H9 (cell line): Measurements from ENCODE around the gene S100A6. TPM values are rescaled to one million over a fixed set of nuclear protein-coding genes. Genes with fewer than 3 reads are reported as not detected.
"Not testable (repeated sequence)": the region's sequence is repeated elsewhere in the genome, so short reads cannot be mapped to it uniquely, and the experiment has no call there.

ENCODE experiments used
- DNase-seq: peaks from one replicate; pipeline ENCODE4 v3.0.0-alpha.2; 2017
- H2AFZ ChIP-seq: one replicate; pipeline ENCODE4 v1.6.1; 2013; ENCODE audit warnings: mild to moderate bottlenecking, low read length, control low read depth, moderate library complexity
- H2AK5ac ChIP-seq: 2 replicates; pipeline ENCODE4 v1.6.1; 2013; ENCODE audit warnings: low read length, control low read depth, mixed read lengths; ENCODE audit not compliant: insufficient read length
- H2BK120ac ChIP-seq: one replicate; pipeline ENCODE4 v1.6.1; 2013; ENCODE audit warnings: low read depth, mild to moderate bottlenecking, low read length, control low read depth, inconsistent platforms; ENCODE audit not compliant: poor library complexity, severe bottlenecking
- H2BK12ac ChIP-seq: 2 replicates; pipeline ENCODE4 v1.6.1; 2013; ENCODE audit warnings: low read length, control low read depth, mixed read lengths, low read depth; ENCODE audit not compliant: insufficient read length
- H2BK15ac ChIP-seq: 2 replicates; pipeline ENCODE4 v1.6.1; 2013; ENCODE audit warnings: low read depth, low read length, control low read depth
- H2BK20ac ChIP-seq: one replicate; pipeline ENCODE4 v1.6.1; 2013; ENCODE audit warnings: low read depth, mild to moderate bottlenecking, low read length, control low read depth, inconsistent platforms; ENCODE audit not compliant: poor library complexity, severe bottlenecking
- H2BK5ac ChIP-seq: 2 replicates; pipeline ENCODE4 v1.6.1; 2013; ENCODE audit warnings: low read length, control low read depth, mixed read lengths; ENCODE audit not compliant: insufficient read length
- H3K14ac ChIP-seq: 2 replicates; pipeline ENCODE4 v1.6.1; 2013; ENCODE audit warnings: low read length, control low read depth; ENCODE audit not compliant: insufficient read depth
- H3K18ac ChIP-seq: 2 replicates; pipeline ENCODE4 v1.6.1; 2013; ENCODE audit warnings: low read depth, mild to moderate bottlenecking, mixed read lengths, low read length, control low read depth; ENCODE audit not compliant: insufficient read length
- H3K23ac ChIP-seq: 2 replicates; pipeline ENCODE4 v1.6.1; 2013; ENCODE audit warnings: low read length, control low read depth, mixed read lengths, low read depth; ENCODE audit not compliant: insufficient read length
- H3K23me2 ChIP-seq: 2 replicates; pipeline ENCODE4 v1.6.1; 2013; ENCODE audit warnings: low read depth, mild to moderate bottlenecking, mixed read lengths, low read length, control low read depth; ENCODE audit not compliant: insufficient read length, poor library complexity, severe bottlenecking
- H3K27ac ChIP-seq: 2 replicates; pipeline ENCODE4 v1.5.1; 2013; ENCODE audit warnings: low read length, control low read depth, mixed read lengths, low read depth; ENCODE audit not compliant: insufficient read length
- H3K27me3 ChIP-seq: 2 replicates; pipeline ENCODE4 v1.6.1; 2013; ENCODE audit warnings: low read length, control low read depth, inconsistent platforms; ENCODE audit not compliant: insufficient read depth
- H3K4ac ChIP-seq: 2 replicates; pipeline ENCODE4 v1.6.1; 2013; ENCODE audit warnings: low read depth, mild to moderate bottlenecking, control low read depth, inconsistent platforms, low read length, moderate library complexity
- H3K4me1 ChIP-seq: 2 replicates; pipeline ENCODE4 v1.6.1; 2013; ENCODE audit warnings: low read length, control low read depth, inconsistent platforms; ENCODE audit not compliant: insufficient read depth
- H3K4me2 ChIP-seq: 2 replicates; pipeline ENCODE4 v1.6.1; 2013; ENCODE audit warnings: low read length, control low read depth, mixed read lengths; ENCODE audit not compliant: insufficient read length, insufficient read depth
- H3K56ac ChIP-seq: 2 replicates; pipeline ENCODE4 v1.6.1; 2013; ENCODE audit warnings: low read depth, mild to moderate bottlenecking, mixed read lengths, low read length, control low read depth; ENCODE audit not compliant: insufficient read length
- H3K79me1 ChIP-seq: 2 replicates; pipeline ENCODE4 v1.6.1; 2013; ENCODE audit warnings: low read depth, mild to moderate bottlenecking, moderate library complexity, low read length, control low read depth, inconsistent platforms; ENCODE audit not compliant: insufficient read depth, poor library complexity, severe bottlenecking
- H3K79me2 ChIP-seq: 2 replicates; pipeline ENCODE4 v1.6.1; 2013; ENCODE audit warnings: low read length, control low read depth, inconsistent platforms; ENCODE audit not compliant: insufficient read depth
- H3K9ac ChIP-seq: 2 replicates; pipeline ENCODE4 v1.6.1; 2013; ENCODE audit warnings: low read length, control low read depth, mixed read lengths; ENCODE audit not compliant: insufficient read length; ENCODE audit errors: extremely low read depth
- H3K9me3 ChIP-seq: one replicate; pipeline ENCODE4 v1.6.1; 2013; ENCODE audit warnings: low read depth, low read length, inconsistent platforms; ENCODE audit not compliant: control insufficient read depth
- H3T11ph ChIP-seq: one replicate; pipeline ENCODE4 v1.6.1; 2013; ENCODE audit warnings: mild to moderate bottlenecking, low read length, control low read depth, inconsistent platforms
- H4K20me1 ChIP-seq: one replicate; pipeline ENCODE4 v1.6.1; 2013; ENCODE audit not compliant: control insufficient read depth, insufficient read length, insufficient read depth
- H4K5ac ChIP-seq: 2 replicates; pipeline ENCODE4 v1.6.1; 2013; ENCODE audit warnings: low read depth, mild to moderate bottlenecking, mixed read lengths, low read length, control low read depth; ENCODE audit not compliant: insufficient read length
- H4K8ac ChIP-seq: replicated peaks from 2 replicates; pipeline ENCODE4 v1.6.1; 2013; ENCODE audit warnings: low read length, control low read depth, mixed read lengths, low read depth; ENCODE audit not compliant: insufficient read length
- H4K91ac ChIP-seq: 2 replicates; pipeline ENCODE4 v1.6.1; 2013; ENCODE audit warnings: low read depth, mild to moderate bottlenecking, moderate library complexity, mixed read lengths, low read length, control low read depth; ENCODE audit not compliant: insufficient read length
- H3K27ac Mint-ChIP-seq, 3 experiments: 2 replicates in 2 of 3; 3 replicates in 1 of 3; pipeline ENCODE4 v1.8.0; 2020 to 2021; ENCODE audit warnings: mixed read lengths in 3 of 3, mild to moderate bottlenecking in 1 of 3, moderate library complexity in 1 of 3
- H3K27me3 Mint-ChIP-seq: 2 replicates; pipeline ENCODE4 v1.8.0; 2021; ENCODE audit warnings: low read depth, mild to moderate bottlenecking, moderate library complexity, mixed read lengths
- H3K36me3 Mint-ChIP-seq, 3 experiments: 2 replicates in 2 of 3; 3 replicates in 1 of 3; pipeline ENCODE4 v1.8.0; 2020 to 2021; ENCODE audit warnings: low read depth in 3 of 3, mixed read lengths in 3 of 3; ENCODE audit not compliant: insufficient read depth in 1 of 3
- H3K4me1 Mint-ChIP-seq, 2 experiments: 2 replicates each; pipeline ENCODE4 v1.8.0; 2020; ENCODE audit warnings: mixed read lengths in 2 of 2
- H3K4me3 Mint-ChIP-seq, 2 experiments: 2 replicates in 1 of 2; 3 replicates in 1 of 2; pipeline ENCODE4 v1.8.0; 2020 to 2021; ENCODE audit warnings: mild to moderate bottlenecking in 2 of 2, mixed read lengths in 2 of 2, moderate library complexity in 1 of 2
- H3K9me3 Mint-ChIP-seq, 2 experiments: 2 replicates in 1 of 2; 3 replicates in 1 of 2; pipeline ENCODE4 v1.8.0; 2020; ENCODE audit warnings: mild to moderate bottlenecking in 2 of 2, mixed read lengths in 2 of 2, moderate library complexity in 1 of 2
- CTCF ChIP-seq: fragments of 200-600 bp; sonication (generic); conservative IDR thresholded peaks from 3 replicates; pipeline ENCODE4 v1.8.0; 2021; ENCODE audit warnings: antibody characterized with exemption, mild to moderate bottlenecking
- WGBS: extraction: QIAGEN DNeasy Blood & Tissue Kit; methylation state at CpG from one replicate; pipeline ENCODE4 v1.1.7; 2013; ENCODE audit warnings: missing lambda C conversion rate, low lambda C conversion rate, mixed read lengths; ENCODE audit not compliant: insufficient read length; ENCODE audit errors: extremely low coverage; 5-methylcytosine and 5-hydroxymethylcytosine counted together
- total RNA-seq: library from RNA; stranded (reverse); gene quantifications from 2 replicates; pipeline ENCODE4 v1.2.1, GENCODE V29; 2021

The S100A6 gene
- total RNA-seq, 1 experiment from 2014 or later = not detected

GRCh38 chr1:153520818-153521476 lies 14.8 kb downstream of the S100A6 start:
- Histone ChIP-seq H3K79me1 (no peaks in the 10 kb centered on the region), H3K14ac (no peak overlapping the region), H2BK15ac (no peak overlapping the region), H3K79me2 (no peaks in the 10 kb centered on the region), H3K4me2 (no peak overlapping the region), H3K27ac (no peak overlapping the region), H2BK5ac (no peak overlapping the region), H3K4ac (no peak overlapping the region), H2BK20ac (no peak overlapping the region), H4K5ac (no peak overlapping the region), H4K20me1 (no peaks in the 10 kb centered on the region), H3K27me3 (no peaks in the 10 kb centered on the region; the same call in 1 of the 2 replicates), H3K23me2 (no peaks in the 10 kb centered on the region), H2BK12ac (no peak overlapping the region), H3K9ac (no peak overlapping the region), H3K56ac (no peak overlapping the region), H3K4me1 (peaks cover 10% of the 10 kb centered on the region; the same call in 1 of the 2 replicates), H3K18ac (no peak overlapping the region), H4K91ac (no peak overlapping the region), H2AFZ (no peak overlapping the region), H2AK5ac (no peak overlapping the region), H2BK120ac (no peak overlapping the region), H4K8ac (no peak overlapping the region), H3T11ph (no peak overlapping the region), H3K23ac (no peak overlapping the region), H3K9me3 (no peaks in the 10 kb centered on the region)
- H3K36me3 Mint-ChIP-seq = 0 out of 7 replicates have a peak, but pooled peaks cover 0 to 2% (median 0%) of the 10 kb centered on the region in 3 experiments
- peaks cover 47% of the 10 kb centered on the region for H3K27me3 Mint-ChIP-seq
- peaks cover 27 to 35% of the 10 kb centered on the region in 2 experiments for H3K4me1 Mint-ChIP-seq
- no peak for TF ChIP-seq CTCF
- DNase-seq = no peak
- no CpG with 5 or more reads among the region's 4 CpGs for WGBS
- H3K4me3 Mint-ChIP-seq = no peak overlapping the region
- H3K9me3 Mint-ChIP-seq = peaks cover 2 to 3% of the 10 kb centered on the region in 2 experiments; a peak in 4 of 5 replicates
- no peak overlapping the region for H3K27ac Mint-ChIP-seq

- H2BK120ac ChIP-seq, H3K23ac ChIP-seq, H3K79me2 ChIP-seq, H4K91ac ChIP-seq, H3K79me1 ChIP-seq, H3K9me3 ChIP-seq, H3K23me2 ChIP-seq, H3K27ac Mint-ChIP-seq, DNase-seq, H4K8ac ChIP-seq, H2BK5ac ChIP-seq, H3K9ac ChIP-seq, H3K27ac ChIP-seq, H3T11ph ChIP-seq, H2AK5ac ChIP-seq, H2BK12ac ChIP-seq, H3K56ac ChIP-seq, H3K4me1 ChIP-seq, H4K5ac ChIP-seq, H2BK15ac ChIP-seq, H2AFZ ChIP-seq, H3K9me3 Mint-ChIP-seq, H3K18ac ChIP-seq, H3K4ac ChIP-seq, H3K4me2 ChIP-seq, H3K27me3 ChIP-seq, H3K14ac ChIP-seq, H4K20me1 ChIP-seq, H2BK20ac ChIP-seq, H3K36me3 Mint-ChIP-seq: not testable (repeated sequence)
- Mint-ChIP-seq H3K4me3 (peak overlapping the region in 1 of 2 experiments; percentile 19; a peak in 1 of 5 replicates), H3K4me1 (peaks cover 21 to 30% of the 10 kb centered on the region in 2 experiments), H3K27me3 (peaks cover 54% of the 10 kb centered on the region)
- no CpG with 5 or more reads among the region's 5 CpGs for WGBS
Observed at GRCh38 chr1:153520137-153520691, 15.6 kb downstream of the S100A6 start.
